Activated T-helper 1 cell treated with anti-CD3 and anti-CD28 coated beads, Interleukin-12 subunit alpha, Interleukin-12 subunit beta, Interleukin-2, Interleukin-4 antibody, amounts not matched to agents 30 ng/mL and 10 ng/mL and 1 ng/mL, durations not matched to agents 14 hours and 24 hours and 36 hours (primary cell): Measurements from ENCODE around the gene MSMB. TPM values are rescaled to one million over a fixed set of nuclear protein-coding genes. Genes with fewer than 3 reads are reported as not detected.

ENCODE experiments used
- DNase-seq: peaks from one replicate; pipeline ENCODE4 v3.0.0; 2021; ENCODE audit warnings: low spot score
- H3K27ac Mint-ChIP-seq: one replicate; pipeline ENCODE4 v1.8.0; 2021; ENCODE audit warnings: mild to moderate bottlenecking, mixed read lengths
- H3K27me3 Mint-ChIP-seq: one replicate; pipeline ENCODE4 v1.8.0; 2022; ENCODE audit warnings: mild to moderate bottlenecking, moderate library complexity, mixed read lengths; ENCODE audit not compliant: insufficient read depth
- H3K36me3 Mint-ChIP-seq: one replicate; pipeline ENCODE4 v1.8.0; 2021; ENCODE audit warnings: low read depth, mixed read lengths
- H3K4me1 Mint-ChIP-seq: one replicate; pipeline ENCODE4 v1.8.0; 2021; ENCODE audit warnings: low read depth, mixed read lengths
- H3K4me3 Mint-ChIP-seq: one replicate; pipeline ENCODE4 v1.8.0; 2021; ENCODE audit warnings: mild to moderate bottlenecking, moderate library complexity, mixed read lengths
- H3K9me3 Mint-ChIP-seq: one replicate; pipeline ENCODE4 v1.8.0; 2021; ENCODE audit warnings: mixed read lengths
- intact Hi-C: fragments of 100-400 bp; cut with micrococcal nuclease; formaldehyde crosslinking; loops from one replicate; pipeline ENCODE4 v1.15.1; 2024
- total RNA-seq: library from RNA; stranded (reverse); gene quantifications from 2 replicates; pipeline ENCODE4 v1.2.3, GENCODE V29; 2022

MSMB gene
- total RNA-seq, 1 donor from 2014 or later: not detected

DNA sequence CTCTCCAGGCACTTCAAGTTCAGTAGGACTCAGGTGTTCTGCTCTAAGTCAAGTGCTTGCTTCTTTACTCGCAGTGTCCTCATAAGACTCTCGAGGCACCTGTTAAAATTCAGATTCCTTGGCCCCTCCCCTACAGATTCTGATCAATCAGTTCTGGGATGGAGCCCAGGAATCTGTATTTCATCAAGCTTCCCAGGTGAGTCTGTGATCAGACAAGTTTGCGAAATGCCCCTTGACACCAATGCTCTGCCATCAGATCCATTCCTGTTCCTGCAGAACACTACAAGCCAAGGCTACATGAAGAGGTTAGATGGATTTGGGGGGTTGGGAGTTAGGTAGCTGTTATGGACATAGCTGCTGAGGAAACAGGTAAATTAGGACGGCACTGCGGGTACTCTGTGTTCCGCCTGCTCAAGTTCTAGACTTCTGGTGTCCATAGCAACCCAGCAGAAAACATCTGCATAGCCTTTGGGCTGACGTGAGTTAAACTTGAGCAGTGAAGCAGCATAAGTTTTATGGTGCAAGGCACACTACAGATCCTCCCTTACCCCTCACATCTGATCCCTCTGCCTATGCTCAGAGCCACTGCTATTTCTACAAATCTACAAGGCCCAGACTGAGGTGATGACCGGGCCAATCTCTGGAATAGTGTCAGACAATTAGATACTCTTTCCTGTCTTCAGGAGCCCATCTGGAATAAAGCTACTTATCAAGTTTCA, 8.8 kb downstream of the MSMB start:
- Mint-ChIP-seq H3K27ac (no peak overlapping the region), H3K27me3 (peaks cover 5% of the 10 kb centered on the region)
- DNase-seq: no peak

DNA sequence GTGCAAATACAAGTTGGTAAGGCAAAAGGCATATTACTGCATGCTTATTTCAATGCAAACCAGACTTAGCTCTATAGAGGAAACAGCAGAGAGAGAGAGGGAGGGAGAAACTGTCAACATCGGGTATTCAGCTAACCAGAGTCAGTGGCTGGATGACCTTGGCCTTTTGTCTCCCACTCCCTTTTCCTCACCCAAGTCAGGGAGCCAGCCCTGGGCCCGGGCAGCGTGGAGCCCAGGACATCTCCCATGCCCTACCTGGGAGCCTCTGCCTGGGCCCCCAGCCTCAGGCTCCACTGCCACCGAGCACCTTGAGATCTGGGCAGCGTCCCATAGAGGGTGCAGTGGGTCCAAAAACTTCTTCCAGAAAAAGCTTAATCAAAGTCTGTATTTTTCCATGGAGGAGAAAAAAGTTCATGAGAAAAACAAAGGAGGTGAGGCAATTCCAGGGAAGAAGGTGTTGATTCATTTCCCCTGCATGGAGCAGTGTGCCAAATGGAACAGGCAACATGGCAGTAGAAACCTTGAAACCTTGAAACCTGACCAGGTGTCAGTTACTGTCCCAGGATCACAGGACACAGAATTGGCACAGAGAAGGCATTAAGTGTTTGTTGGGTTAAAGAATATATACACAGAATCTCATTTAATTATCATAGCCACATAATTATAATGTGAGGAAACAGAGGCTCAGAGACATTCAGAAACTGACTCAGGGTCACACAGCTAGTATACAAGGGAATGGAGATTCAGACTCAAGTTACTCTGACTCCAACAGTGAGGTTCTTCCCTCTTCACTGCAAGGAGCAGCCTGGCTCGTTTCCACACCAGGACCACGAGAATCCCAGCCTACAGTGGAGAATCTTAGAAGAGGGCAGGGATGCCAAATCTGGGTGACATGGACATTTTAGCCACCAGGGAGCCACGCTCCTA, 9.9 kb downstream of the MSMB start:
- DNase-seq: no peak
- H3K36me3 Mint-ChIP-seq: no peaks in the 10 kb centered on the region
- no peaks in the 10 kb centered on the region for H3K27me3 Mint-ChIP-seq
- H3K4me3 Mint-ChIP-seq: no peak overlapping the region
- H3K4me1 Mint-ChIP-seq: peaks cover 9% of the 10 kb centered on the region
- H3K9me3 Mint-ChIP-seq: no peaks in the 10 kb centered on the region
- intact Hi-C loops: no loop called here
- no peak overlapping the region for H3K27ac Mint-ChIP-seq

More for the DNA sequence above, 8.8 kb downstream of the MSMB start:
- peaks cover 5% of the 10 kb centered on the region for H3K4me1 Mint-ChIP-seq
- no peaks in the 10 kb centered on the region for H3K36me3 Mint-ChIP-seq
- H3K9me3 Mint-ChIP-seq: no peaks in the 10 kb centered on the region
- intact Hi-C loops: no loop called here
- no peak overlapping the region for H3K4me3 Mint-ChIP-seq

- Mint-ChIP-seq H3K4me3 (no peak overlapping the region), H3K27ac (no peak overlapping the region), H3K36me3 (peaks cover 1% of the 10 kb centered on the region), H3K27me3 (no peaks in the 10 kb centered on the region), H3K4me1 (peaks cover 25% of the 10 kb centered on the region), H3K9me3 (no peaks in the 10 kb centered on the region)
- DNase-seq: no peak
- intact Hi-C loops: loop anchor here (5.0 kb wide), 1 partner anchor 796 kb away; no protein-coding TSS in a partner anchor
Measured at GRCh38 chr10:46033602-46034011, 12.5 kb downstream of the MSMB start.

DNA sequence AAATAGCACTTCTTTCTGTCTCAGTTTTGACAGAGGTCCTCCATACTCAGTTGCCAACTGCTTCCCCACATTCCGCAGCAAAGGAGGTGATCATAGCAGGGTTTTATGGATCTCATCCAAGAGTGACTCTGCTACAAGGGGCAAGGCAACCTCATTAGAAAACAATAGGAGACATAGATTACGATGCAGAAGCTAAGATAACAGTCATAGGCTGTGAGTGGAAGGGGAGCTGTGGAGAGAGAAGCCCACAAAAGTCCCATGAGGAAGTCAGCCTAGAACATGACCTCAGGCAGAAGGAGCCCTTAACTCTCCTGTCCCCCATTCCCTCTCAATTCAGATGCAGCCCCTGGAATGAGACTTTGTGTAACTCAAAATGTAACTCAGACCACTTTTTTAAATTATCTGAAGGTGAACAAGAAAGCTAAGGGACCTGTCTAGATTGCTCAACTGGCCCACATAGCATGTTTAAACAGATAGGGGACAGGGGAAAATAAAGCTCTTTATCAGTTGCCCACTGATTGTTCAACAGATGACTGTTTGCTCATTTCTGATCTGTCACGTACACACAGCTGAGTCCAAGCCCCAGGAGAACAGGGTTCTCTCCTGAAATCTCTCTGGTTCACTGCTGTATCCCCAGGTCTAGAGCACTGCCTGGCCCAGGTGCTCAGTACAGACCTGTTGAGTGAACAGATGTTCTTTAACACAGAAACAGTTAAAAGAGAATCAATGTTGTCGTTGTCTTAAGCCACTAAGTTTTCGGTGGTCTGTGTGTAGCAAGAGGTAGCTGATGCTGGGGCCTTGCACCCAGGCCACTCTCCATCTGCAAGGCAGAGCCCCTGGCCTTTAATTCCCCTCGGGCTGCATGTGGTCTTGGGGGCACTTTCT, 14.2 kb downstream of the MSMB start:
- H3K4me3 Mint-ChIP-seq: peak overlapping the region; percentile 46
- H3K27me3 Mint-ChIP-seq: no peaks in the 10 kb centered on the region
- peaks cover 40% of the 10 kb centered on the region for H3K4me1 Mint-ChIP-seq
- intact Hi-C loops: loop anchor here (1.0 to 5.0 kb wide), 3 partner anchors 9 to 795 kb away; no protein-coding TSS in a partner anchor
- no peaks in the 10 kb centered on the region for H3K9me3 Mint-ChIP-seq
- H3K27ac Mint-ChIP-seq: no peak overlapping the region
- peaks cover 7% of the 10 kb centered on the region for H3K36me3 Mint-ChIP-seq
- DNase-seq: no peak

DNA sequence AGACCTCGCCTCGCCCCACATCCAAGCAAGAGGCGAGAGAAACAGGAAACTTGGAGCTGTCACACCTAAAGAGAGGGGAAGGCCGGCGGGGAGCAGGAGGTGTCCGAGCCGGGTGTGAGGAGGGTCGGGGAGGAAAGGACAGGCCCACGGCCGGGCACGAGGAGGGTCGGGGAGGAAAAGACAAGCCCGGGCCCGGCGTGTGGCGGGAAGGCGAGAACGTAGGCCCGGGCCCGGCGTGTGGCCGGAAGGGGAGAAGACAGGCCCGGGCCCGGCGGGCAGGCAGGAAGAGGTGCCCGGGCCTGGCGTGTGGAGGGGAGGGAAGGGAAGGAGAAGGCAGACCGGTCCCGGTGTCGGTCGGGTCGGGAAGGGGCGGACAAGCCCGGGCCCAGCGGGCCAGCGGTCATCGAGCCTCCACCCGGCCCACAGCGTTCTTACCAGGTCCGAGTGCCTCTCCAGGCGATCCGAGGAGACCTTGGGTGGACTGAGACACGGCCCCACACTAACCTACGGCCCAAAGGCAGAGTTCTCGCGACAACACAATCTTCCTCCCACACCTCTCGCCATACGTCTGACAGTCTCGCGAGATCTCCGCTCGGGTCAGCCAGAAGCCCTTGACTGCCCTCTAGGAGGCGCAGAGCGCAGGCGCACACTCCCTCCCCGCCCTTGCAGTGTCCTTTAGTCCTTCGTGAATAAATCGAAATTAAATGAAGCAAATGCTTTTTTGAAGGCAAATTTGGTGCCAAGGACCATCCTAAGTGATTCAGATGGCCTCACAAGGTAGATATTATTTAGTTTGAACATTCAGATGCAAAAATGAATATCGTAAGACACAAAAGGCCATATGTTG, 15.8 kb downstream of the MSMB start, which contains the start of gene NCOA4:
Gene NCOA4, minus strand, starts transcription at position 533 of the 847 bp plus-strand sequence. CDS start 13,943 bp downstream, outside the sequence.
- peak within 1 kb of the TSS; percentile 91 for H3K27ac Mint-ChIP-seq
- no peaks in the 10 kb centered on the region for H3K27me3 Mint-ChIP-seq
- peaks cover 45% of the 10 kb centered on the region for H3K4me1 Mint-ChIP-seq
- intact Hi-C loops: loop anchor here (2.0 to 5.0 kb wide), 2 partner anchors 566 to 793 kb away; no protein-coding TSS in a partner anchor
- peak; percentile 93 for DNase-seq
- peaks cover 7% of the 10 kb centered on the region for H3K36me3 Mint-ChIP-seq
- H3K4me3 Mint-ChIP-seq: peak within 1 kb of the TSS; percentile 95
- no peaks in the 10 kb centered on the region for H3K9me3 Mint-ChIP-seq

GRCh38 chr10:46029461-46030030, 16.5 kb downstream of the MSMB start:
- intact Hi-C loops: loop anchor here (2.0 to 10.0 kb wide), 6 partner anchors 565 to 1055 kb away; partner anchors contain the start of genes ALOX5, DEPP1 and ZNF22
- peak overlapping the region; percentile 95 for H3K4me3 Mint-ChIP-seq
- H3K27me3 Mint-ChIP-seq: no peaks in the 10 kb centered on the region
- no peak for DNase-seq
- H3K36me3 Mint-ChIP-seq: peaks cover 7% of the 10 kb centered on the region
- H3K27ac Mint-ChIP-seq: peak overlapping the region; percentile 91
- H3K4me1 Mint-ChIP-seq: peaks cover 52% of the 10 kb centered on the region
- H3K9me3 Mint-ChIP-seq: no peaks in the 10 kb centered on the region

GRCh38 chr10:46028584-46029460, 17.2 kb downstream of the MSMB start:
- peaks cover 7% of the 10 kb centered on the region for H3K36me3 Mint-ChIP-seq
- peak; percentile 14 for DNase-seq
- H3K4me1 Mint-ChIP-seq: peaks cover 59% of the 10 kb centered on the region
- intact Hi-C loops: loop anchor here (1.0 to 10.0 kb wide), 5 partner anchors 46 to 1054 kb away; partner anchors contain the start of genes ALOX5, DEPP1 and ZNF22
- H3K27ac Mint-ChIP-seq: peak overlapping the region; percentile 91
- H3K9me3 Mint-ChIP-seq: no peaks in the 10 kb centered on the region
- peak overlapping the region; percentile 95 for H3K4me3 Mint-ChIP-seq
- H3K27me3 Mint-ChIP-seq: no peaks in the 10 kb centered on the region

DNA sequence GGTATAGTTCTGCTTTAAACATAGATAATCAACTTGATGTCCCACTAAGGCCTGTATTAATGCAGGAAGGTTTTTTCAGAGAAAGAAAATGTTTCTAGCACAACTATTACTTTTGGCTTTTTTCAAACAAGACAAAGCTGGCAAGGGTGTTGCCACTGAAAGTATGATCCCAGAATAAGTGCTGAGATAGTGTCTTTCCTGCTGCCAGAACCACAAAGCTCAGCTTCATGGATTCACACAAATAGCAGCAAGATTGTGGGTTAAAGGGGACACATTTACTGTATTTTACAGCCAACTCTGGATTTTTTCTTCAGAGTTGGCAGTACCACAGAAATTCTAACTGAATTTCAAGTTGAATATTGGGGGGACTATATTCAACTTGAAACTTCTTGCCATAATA, 20.0 kb downstream of the MSMB start:
- Mint-ChIP-seq H3K4me3 (no peak overlapping the region), H3K27ac (no peak overlapping the region), H3K4me1 (peaks cover 64% of the 10 kb centered on the region), H3K27me3 (no peaks in the 10 kb centered on the region), H3K36me3 (peaks cover 7% of the 10 kb centered on the region), H3K9me3 (no peaks in the 10 kb centered on the region)
- DNase-seq: no peak
- intact Hi-C loops: loop anchor here (5.0 to 10.0 kb wide), 4 partner anchors 651 to 1051 kb away; partner anchors contain the start of genes ALOX5, DEPP1 and ZNF22

- Mint-ChIP-seq H3K9me3 (no peaks in the 10 kb centered on the region), H3K36me3 (peaks cover 7% of the 10 kb centered on the region), H3K27ac (no peak overlapping the region), H3K4me3 (no peak overlapping the region), H3K4me1 (peaks cover 66% of the 10 kb centered on the region), H3K27me3 (no peaks in the 10 kb centered on the region)
- DNase-seq: no peak
- intact Hi-C loops: loop anchor here (5.0 to 10.0 kb wide), 4 partner anchors 651 to 1051 kb away; partner anchors contain the start of genes ALOX5, DEPP1 and ZNF22
Measured at GRCh38 chr10:46025406-46025805, 20.7 kb downstream of the MSMB start.

DNA sequence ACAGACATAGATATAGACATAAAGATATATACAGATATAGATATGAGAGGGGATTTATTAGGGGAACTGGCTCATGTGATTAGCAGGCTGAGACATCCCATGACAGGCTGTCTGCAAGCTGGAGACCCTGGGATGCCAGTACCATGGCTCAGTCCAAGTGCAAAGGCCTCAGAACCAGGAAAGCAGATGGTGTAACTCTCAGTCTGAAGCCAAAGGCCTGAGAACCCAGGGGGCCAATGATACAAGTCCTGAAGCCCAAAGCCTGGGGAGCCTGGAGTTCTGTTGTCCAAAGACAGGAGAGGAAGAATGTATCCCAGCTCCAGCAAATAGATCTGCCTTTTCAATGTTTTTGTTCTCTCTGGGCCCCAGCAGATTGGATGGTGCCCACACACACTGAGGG, 21.1 kb downstream of the MSMB start:
- no peaks in the 10 kb centered on the region for H3K9me3 Mint-ChIP-seq
- H3K27ac Mint-ChIP-seq: no peak overlapping the region
- intact Hi-C loops: loop anchor here (5.0 to 10.0 kb wide), 6 partner anchors 242 to 1050 kb away; partner anchors contain the start of genes ALOX5, DEPP1, ZFAND4 and ZNF22
- no peak overlapping the region for H3K4me3 Mint-ChIP-seq
- H3K36me3 Mint-ChIP-seq: peaks cover 7% of the 10 kb centered on the region
- DNase-seq: no peak
- no peaks in the 10 kb centered on the region for H3K27me3 Mint-ChIP-seq
- H3K4me1 Mint-ChIP-seq: peaks cover 71% of the 10 kb centered on the region
